Body of pancreas (tissue), 4 donors: ENCODE measurements around the gene FICD. TPM values are rescaled to one million over a fixed set of nuclear protein-coding genes. Genes with fewer than 3 reads are reported as not detected.

ENCODE experiments used
- ATAC-seq: fragments of 150-250 bp; one replicate; pipeline ENCODE4 v1.9.1; 2016
- DNase-seq, 4 donors: peaks; one replicate each; pipeline ENCODE4 v3.0.0-alpha.2; 2019
- H3K27ac ChIP-seq, 4 donors: fragments of 200-600 bp; sonication (generic); 1 replicate in 3 of 4; 2 replicates in 1 of 4; pipeline versions ENCODE4 v1.5.1 to v1.6.1; 2016 to 2019; ENCODE audit warnings: mild to moderate bottlenecking in 1 of 4, mixed read lengths in 1 of 4, moderate library complexity in 1 of 4
- H3K27me3 ChIP-seq, 2 donors: fragments of 200-600 bp; sonication (generic); one replicate each; pipeline ENCODE4 v1.6.0; 2016; ENCODE audit warnings: mild to moderate bottlenecking in 1 of 2
- H3K36me3 ChIP-seq, 2 donors: fragments of 200-600 bp; sonication (generic); replicated peaks in 1 of 2; 2 replicates each; pipeline ENCODE4 v1.5.1; 2016; ENCODE audit warnings: low read depth in 2 of 2; ENCODE audit not compliant: insufficient read depth in 1 of 2
- H3K4me1 ChIP-seq: fragments of 200-600 bp; sonication (generic); one replicate; pipeline ENCODE4 v1.6.0; 2016
- H3K4me3 ChIP-seq, 2 donors: fragments of 200-600 bp; sonication (generic); 1 replicate in 1 of 2; 2 replicates in 1 of 2; pipeline ENCODE4 v1.5.1; 2016 to 2019
- H3K9me3 ChIP-seq, 3 donors: fragments of 200-600 bp; sonication (generic); 1 replicate in 2 of 3; 2 replicates in 1 of 3; pipeline ENCODE4 v1.5.1; 2016
- CTCF ChIP-seq, 7 experiments: fragments of 450-650 bp in 4 of 7; fragments of 200-600 bp in 3 of 7; sonication (generic) in 3 of 7; IDR thresholded peaks; one replicate each; pipeline ENCODE4 v1.5.1; 2016 to 2019; ENCODE audit warnings: antibody characterized with exemption in 7 of 7
- POLR2A ChIP-seq, 3 donors: fragments of 450-650 bp; IDR thresholded peaks; one replicate each; pipeline ENCODE4 v1.6.1; 2016; ENCODE audit warnings: antibody characterized with exemption in 3 of 3, mild to moderate bottlenecking in 2 of 3
- WGBS, 2 donors: methylation state at CpG; one replicate each; pipeline ENCODE4 v1.1.5; 2017; 5-methylcytosine and 5-hydroxymethylcytosine counted together
- intact Hi-C: fragments of 100-400 bp; cut with DNase I; formaldehyde crosslinking; loops from one replicate; pipeline ENCODE4 v1.15.1; 2023
- total RNA-seq, 2 donors: library from RNA; depleted of rRNA; stranded (reverse); fragments of >200 nt; gene quantifications; one replicate each; pipeline ENCODE4 v1.1.0, GENCODE V29; 2016

FICD gene
- total RNA-seq, 2 donors from 2014 or later: 10.9 to 11.9 TPM

- ATAC-seq (no peak), DNase-seq (no peak)
- WGBS, 2 donors: 64 to 73% methylated on average over 14 of the region's 14 CpGs
- no peak overlapping the region for H3K27ac ChIP-seq
- TF ChIP-seq POLR2A (IDR thresholded peaks at IDR 0.05) (no peak), CTCF (IDR thresholded peaks at IDR 0.05) (no peak)
- H3K9me3 ChIP-seq: no peaks in the 10 kb centered on the region
- H3K4me1 ChIP-seq: peaks cover 41% of the 10 kb centered on the region
- no peaks in the 10 kb centered on the region for H3K27me3 ChIP-seq
- no peaks in the 10 kb centered on the region for H3K36me3 ChIP-seq
- no peak overlapping the region for H3K4me3 ChIP-seq
- intact Hi-C loops: loop anchor here (5.0 kb wide), 1 partner anchor 42 kb away; the partner anchor contains the start of gene FICD
Measured at GRCh38 chr12:108559007-108559655, 44.1 kb downstream of the FICD start.

DNA sequence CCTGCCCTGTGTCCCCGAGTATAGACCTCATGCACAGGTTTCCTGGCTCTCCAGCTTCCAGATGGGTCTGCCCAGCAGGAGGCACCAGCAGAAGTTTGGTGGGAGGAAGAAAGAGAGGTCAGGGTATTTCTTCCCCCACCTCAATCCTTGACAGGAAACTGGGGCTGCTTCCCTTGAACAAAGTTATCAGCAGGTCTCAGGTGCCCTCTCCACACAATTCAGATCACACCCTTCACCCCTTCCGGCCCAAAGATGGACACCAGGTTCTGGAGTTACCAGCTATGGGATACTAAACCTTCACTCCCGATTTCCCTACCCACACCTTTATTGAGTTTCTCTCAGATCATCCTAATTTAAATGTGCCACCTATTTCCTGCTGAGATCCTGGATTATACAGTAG is 44.7 kb downstream of the FICD start:
- Histone ChIP-seq H3K27ac (no peak overlapping the region), H3K27me3 (no peaks in the 10 kb centered on the region), H3K4me1 (peaks cover 41% of the 10 kb centered on the region), H3K4me3 (peak overlapping the region in 1 of 2 donors; percentile 93), H3K36me3 (no peaks in the 10 kb centered on the region), H3K9me3 (no peaks in the 10 kb centered on the region)
- intact Hi-C loops: loop anchor here (5.0 kb wide), 1 partner anchor 42 kb away; the partner anchor contains the start of gene FICD
- ATAC-seq (no peak), DNase-seq (no peak)
- 30 to 38% methylated on average over 3 of the region's 3 CpGs for WGBS, 2 donors
- TF ChIP-seq POLR2A (IDR thresholded peaks at IDR 0.05): no peak
- TF ChIP-seq CTCF (IDR thresholded peaks at IDR 0.05): no peak

DNA sequence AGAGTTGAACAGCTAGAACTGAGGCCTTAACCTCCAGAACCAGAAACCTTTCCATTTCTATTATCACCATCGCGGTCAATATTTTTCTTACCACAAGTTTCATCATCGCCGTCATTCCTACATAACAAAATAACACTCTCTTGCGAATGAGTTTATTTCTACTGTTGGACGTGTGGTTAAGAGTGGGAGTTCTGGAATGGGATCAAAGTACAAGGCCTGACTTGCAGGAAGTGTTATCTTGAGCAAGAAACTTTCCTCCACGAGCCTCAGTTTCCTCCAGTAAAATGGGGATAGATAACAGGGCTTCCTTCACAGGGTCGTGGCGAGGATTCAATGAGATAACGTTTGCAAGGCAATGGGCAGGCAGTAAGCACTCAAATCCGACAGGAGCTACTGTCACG is 45.2 kb downstream of the FICD start:
- WGBS, 2 donors: 1% methylated on average over 12 of the region's 12 CpGs
- ATAC-seq: no peak
- DNase-seq: no peak
- H3K9me3 ChIP-seq: no peaks in the 10 kb centered on the region
- H3K4me1 ChIP-seq: peaks cover 41% of the 10 kb centered on the region
- no peak for TF ChIP-seq POLR2A (IDR thresholded peaks at IDR 0.05)
- no peak for TF ChIP-seq CTCF (IDR thresholded peaks at IDR 0.05)
- no peaks in the 10 kb centered on the region for H3K27me3 ChIP-seq
- peak overlapping the region in 3 of 4 donors; percentile 83 to 93 (median 92) for H3K27ac ChIP-seq
- intact Hi-C loops: no loop called here
- H3K36me3 ChIP-seq: no peaks in the 10 kb centered on the region
- H3K4me3 ChIP-seq: peak overlapping the region; percentile 93 to 95

DNA sequence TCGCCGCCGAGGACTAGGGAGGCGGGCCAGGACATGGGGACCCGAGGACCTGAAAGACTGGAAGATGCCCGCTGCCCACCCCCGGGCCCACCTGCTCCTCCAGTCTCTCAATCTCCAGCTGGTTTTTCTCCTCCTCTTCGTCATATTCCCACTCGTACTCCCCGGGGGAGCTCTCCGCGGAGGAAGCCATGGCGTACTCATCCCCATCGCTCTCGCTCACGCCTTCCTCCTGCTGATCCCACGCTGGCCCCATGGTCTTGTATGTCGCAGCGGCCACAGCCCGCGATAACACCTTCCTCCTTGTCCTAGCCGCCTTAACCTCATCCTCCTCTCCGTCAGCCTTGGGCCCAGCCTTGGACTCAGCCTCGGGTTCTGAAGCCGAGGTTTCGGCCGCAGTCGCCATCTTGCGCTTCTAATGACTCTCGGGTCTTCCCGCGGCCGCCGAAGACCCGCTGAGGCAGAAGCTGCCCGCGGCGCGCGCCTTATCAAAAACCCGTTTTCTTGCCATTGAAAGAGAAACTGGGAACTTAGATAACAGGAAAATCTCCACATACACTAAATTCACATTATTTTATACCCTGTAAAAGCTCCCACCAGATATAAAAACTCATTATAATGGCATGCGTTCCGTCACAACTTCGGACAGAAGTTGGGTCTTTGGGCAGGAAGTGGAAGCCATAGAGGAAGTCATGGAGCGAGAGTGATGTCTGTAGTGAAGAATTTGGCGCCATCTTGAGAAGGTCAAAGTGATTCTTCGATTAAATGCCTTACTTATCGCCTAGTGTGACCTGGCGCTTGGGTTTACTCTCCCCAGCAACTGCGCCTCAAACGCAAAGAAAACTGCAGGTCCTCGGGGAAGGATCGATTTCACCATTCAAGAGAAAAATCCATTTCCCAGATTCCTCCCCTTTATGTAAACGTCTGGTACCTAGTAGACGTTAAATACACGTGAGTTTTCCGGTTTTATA is 46.0 kb downstream of the FICD start, which contains the start of gene SART3:
Gene SART3 (minus strand): TSS at position 422 of the 968 bp plus-strand sequence. CDS start 19 bp downstream, at position 403.
- peak within 1 kb of the TSS; percentile 93 to 95 for H3K4me3 ChIP-seq
- ATAC-seq (peak; percentile 79), DNase-seq (peak; percentile 74 to 88 (median 78))
- TF ChIP-seq POLR2A (IDR thresholded peaks at IDR 0.05) (peak in 2 of 3 donors; percentile 68 to 71), CTCF (IDR thresholded peaks at IDR 0.05) (no peak)
- 0% methylated on average over 41 to 57 of the region's 57 CpGs for WGBS, 2 donors
- no peaks in the 10 kb centered on the region for H3K36me3 ChIP-seq
- peaks cover 45% of the 10 kb centered on the region for H3K4me1 ChIP-seq
- intact Hi-C loops: no loop called here
- no peaks in the 10 kb centered on the region for H3K27me3 ChIP-seq
- H3K27ac ChIP-seq: peak within 1 kb of the TSS; percentile 83 to 93 (median 88)
- no peaks in the 10 kb centered on the region for H3K9me3 ChIP-seq
